ENCODE data around the gene PRDM8. TPM values are rescaled to one million over a fixed set of nuclear protein-coding genes. Genes with fewer than 3 reads are reported as not detected.

PRDM8 gene
- total RNA-seq, 1 experiment from 2014 or later = 0.26 TPM

DNA sequence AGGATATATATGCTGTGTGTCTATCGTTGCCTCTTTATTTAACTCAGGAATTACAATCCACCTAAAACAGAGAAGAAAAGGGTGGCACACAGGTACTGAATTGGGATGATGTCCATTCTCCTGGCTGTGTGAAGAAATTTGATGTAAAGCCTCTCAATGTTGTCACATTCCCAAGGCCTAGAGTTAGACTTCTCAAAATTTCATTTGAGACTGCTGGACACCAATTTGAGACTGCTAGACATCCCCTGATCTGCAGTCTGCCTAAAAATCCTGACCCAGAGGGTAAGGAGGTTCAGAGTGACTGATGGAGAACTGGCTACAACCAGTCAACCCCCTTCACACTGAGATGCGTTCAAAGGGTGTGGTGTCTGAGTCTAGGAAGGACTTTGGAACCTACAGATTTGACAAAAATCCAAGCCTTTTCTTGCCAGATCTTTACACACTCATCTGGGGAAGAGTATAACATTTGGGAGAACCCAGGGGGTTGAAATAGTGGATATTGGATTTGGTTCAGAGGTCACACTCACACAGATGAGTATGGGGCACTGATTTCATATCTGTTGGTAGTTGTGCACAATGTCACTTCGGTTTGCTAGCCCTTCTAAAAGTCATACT is 4.9 kb upstream of the PRDM8 start:
- H3K36me3 ChIP-seq (ENCODE audit: low read depth) = no peaks in the 10 kb centered on the region
- ChIA-PET POLR2A (ENCODE audit: unreplicated experiment) (no interaction called here), CTCF (no interaction called here)
- H3K4me3 ChIP-seq = no peak overlapping the region
- H3K4me2 ChIP-seq = no peak overlapping the region
- no peaks in the 10 kb centered on the region for H3K4me1 ChIP-seq (replicated peaks; ENCODE audit: insufficient read depth)
- no TSS peak for BruUV-seq (replicated peaks)
- H3K79me2 ChIP-seq (ENCODE audit: low read depth) = no peaks in the 10 kb centered on the region
- no peak for DNase-seq
- H2AFZ ChIP-seq = no peak overlapping the region
- no peaks in the 10 kb centered on the region for H3K27me3 ChIP-seq (ENCODE audit: insufficient read depth, low read depth)
- no peaks in the 10 kb centered on the region for H3F3A ChIP-seq (ENCODE audit: insufficient read depth, low read depth)
- TF ChIP-seq EZH2 (IDR thresholded peaks at IDR 0.05; ENCODE audit: low read depth) (no peak), CTCF (conservative IDR thresholded peaks at IDR 0.05) (no peak)
- no peaks in the 10 kb centered on the region for H3K9me3 ChIP-seq (ENCODE audit: insufficient read depth, low read depth)
- H3K9me2 ChIP-seq (ENCODE audit: insufficient read depth) = no peaks in the 10 kb centered on the region
- H3K27ac ChIP-seq = no peak overlapping the region
- H4K20me1 ChIP-seq (ENCODE audit: insufficient read depth) = no peaks in the 10 kb centered on the region
- intact Hi-C loops (cut with micrococcal nuclease; ENCODE audit: unreplicated experiment) = no loop called here

DNA sequence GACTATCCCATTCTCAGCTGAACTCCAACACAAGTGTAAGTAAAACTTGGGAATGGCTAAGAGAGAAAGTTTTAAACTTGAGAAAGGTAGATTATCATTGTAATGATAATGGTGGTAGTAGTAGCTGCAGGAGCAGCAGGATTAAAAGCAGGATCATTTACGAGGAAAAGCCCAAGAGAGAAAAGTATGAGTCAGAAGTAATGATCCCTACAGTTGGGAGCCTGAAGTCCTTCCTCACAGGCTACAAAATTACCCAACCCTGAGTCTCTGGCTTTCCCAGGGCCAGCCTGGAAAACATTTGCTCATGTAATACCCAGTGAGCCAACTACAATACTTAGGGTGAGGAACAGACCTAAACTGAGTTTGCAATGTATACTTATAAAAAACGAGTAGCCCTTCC is 4.4 kb upstream of the PRDM8 start:
- no TSS peak for BruUV-seq (replicated peaks)
- no peak overlapping the region for H3K4me3 ChIP-seq
- no peaks in the 10 kb centered on the region for H3K36me3 ChIP-seq (ENCODE audit: low read depth)
- no peaks in the 10 kb centered on the region for H3F3A ChIP-seq (ENCODE audit: insufficient read depth, low read depth)
- no peak for DNase-seq
- POLR2A ChIA-PET (ENCODE audit: unreplicated experiment) = no interaction called here
- H3K79me2 ChIP-seq (ENCODE audit: low read depth) = no peaks in the 10 kb centered on the region
- no peaks in the 10 kb centered on the region for H4K20me1 ChIP-seq (ENCODE audit: insufficient read depth)
- H3K27ac ChIP-seq = no peak overlapping the region
- no peak for TF ChIP-seq EZH2 (IDR thresholded peaks at IDR 0.05; ENCODE audit: low read depth)
- H2AFZ ChIP-seq = no peak overlapping the region
- CTCF ChIA-PET = no interaction called here
- H3K9me2 ChIP-seq (ENCODE audit: insufficient read depth) = no peaks in the 10 kb centered on the region
- intact Hi-C loops (cut with micrococcal nuclease; ENCODE audit: unreplicated experiment) = no loop called here
- no peaks in the 10 kb centered on the region for H3K4me1 ChIP-seq (replicated peaks; ENCODE audit: insufficient read depth)
- no peaks in the 10 kb centered on the region for H3K9me3 ChIP-seq (ENCODE audit: insufficient read depth, low read depth)
- no peaks in the 10 kb centered on the region for H3K27me3 ChIP-seq (ENCODE audit: insufficient read depth, low read depth)
- no peak overlapping the region for H3K4me2 ChIP-seq

GRCh38 chr4:80195441-80196140 is 1.7 kb upstream of the PRDM8 start:
- Histone ChIP-seq H3K27ac (no peak overlapping the region), H3K36me3 (ENCODE audit: low read depth) (no peaks in the 10 kb centered on the region), H3K4me1 (replicated peaks; ENCODE audit: insufficient read depth) (no peaks in the 10 kb centered on the region), H3K9me2 (ENCODE audit: insufficient read depth) (no peaks in the 10 kb centered on the region), H3K9me3 (ENCODE audit: insufficient read depth, low read depth) (no peaks in the 10 kb centered on the region), H3K4me3 (no peak overlapping the region), H3K79me2 (ENCODE audit: low read depth) (no peaks in the 10 kb centered on the region), H3F3A (ENCODE audit: insufficient read depth, low read depth) (no peaks in the 10 kb centered on the region), H4K20me1 (ENCODE audit: insufficient read depth) (no peaks in the 10 kb centered on the region), H3K4me2 (no peak overlapping the region), H3K27me3 (ENCODE audit: insufficient read depth, low read depth) (no peaks in the 10 kb centered on the region), H2AFZ (no peak overlapping the region)
- ChIA-PET CTCF (no interaction called here), POLR2A (ENCODE audit: unreplicated experiment) (no interaction called here)
- no peak for TF ChIP-seq CTCF (conservative IDR thresholded peaks at IDR 0.05)
- no peak for TF ChIP-seq EZH2 (IDR thresholded peaks at IDR 0.05; ENCODE audit: low read depth)
- no peak for DNase-seq
- BruUV-seq (replicated peaks) = no TSS peak
- intact Hi-C loops (cut with micrococcal nuclease; ENCODE audit: unreplicated experiment) = no loop called here
